GM18858 (cell line): ENCODE measurements around the gene ARHGAP24.
A peak's percentile ranks its signal among the peaks of the same experiment; 100 is the strongest.
"Not testable (repeated sequence)": the region's sequence is repeated elsewhere in the genome, so short reads cannot be mapped to it uniquely, and the experiment has no call there.

ENCODE experiments used
- ATAC-seq: cut with Tn5 transposase; IDR thresholded peaks from one replicate; pipeline ENCODE4 v1.9.1; 2021; ENCODE audit not compliant: unreplicated experiment

ARHGAP24 gene

GRCh38 chr4:85889314-85889713, 414.4 kb downstream of the ARHGAP24 start:
- no peak for ATAC-seq

DNA sequence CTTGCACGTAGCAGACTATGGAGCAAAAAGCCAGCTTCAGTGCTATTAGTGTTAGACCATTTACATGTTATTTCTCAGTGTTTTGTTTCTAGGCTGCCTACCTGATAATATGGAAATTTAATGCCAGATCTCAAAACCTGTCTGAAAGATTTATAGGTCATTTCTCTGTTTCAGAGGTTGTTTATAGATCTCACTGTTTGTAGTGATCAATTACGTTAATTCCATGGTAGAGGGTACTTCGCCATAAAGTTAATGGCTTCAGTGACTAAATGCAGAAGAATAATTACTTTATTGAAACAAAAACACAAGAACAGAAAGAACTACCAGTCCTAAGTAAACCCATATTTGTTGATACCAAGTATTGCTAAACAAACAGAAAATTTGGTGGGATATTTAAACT, 420.8 kb downstream of the ARHGAP24 start:
- no peak for ATAC-seq

DNA sequence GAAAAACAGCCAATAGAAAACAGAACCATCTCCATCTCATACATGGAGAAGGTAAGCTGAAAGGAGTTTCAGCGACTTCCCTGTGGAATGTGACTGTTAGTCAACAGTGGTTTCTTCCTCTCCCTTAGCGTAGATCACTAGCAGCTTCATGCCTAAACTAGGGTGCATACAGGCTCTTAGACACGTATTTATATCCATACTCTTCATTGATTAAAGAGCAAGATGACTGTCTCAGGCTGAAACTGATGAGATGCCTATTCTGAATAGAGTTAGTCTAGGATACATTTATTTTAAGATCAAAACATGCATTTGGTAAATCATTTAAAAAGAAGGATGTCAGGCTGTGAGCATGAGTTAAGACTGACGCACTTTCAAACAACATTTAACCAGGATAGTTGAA, 423.3 kb downstream of the ARHGAP24 start:
- no peak for ATAC-seq

DNA sequence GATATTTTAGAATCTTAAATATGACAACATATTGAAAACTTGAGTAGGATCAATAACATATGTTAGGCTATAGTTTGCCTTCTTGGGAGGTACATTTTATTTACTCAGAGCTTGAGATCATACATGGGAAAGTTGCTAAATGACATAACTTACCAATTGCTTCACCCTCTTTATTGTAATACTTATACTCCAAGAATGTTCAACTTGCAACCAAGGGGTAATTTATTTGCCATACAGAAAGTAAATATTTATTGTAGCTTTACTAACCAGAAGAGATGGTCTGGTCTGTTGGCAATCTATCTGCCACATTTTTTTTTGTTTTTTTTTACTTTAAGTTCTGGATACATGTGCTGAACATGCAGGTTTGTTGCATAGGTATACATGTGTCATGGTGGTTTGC, 426.6 kb downstream of the ARHGAP24 start:
- ATAC-seq = no peak

- ATAC-seq = not testable (repeated sequence)
Observed at GRCh38 chr4:85902647-85903046, 427.7 kb downstream of the ARHGAP24 start.

- no peak for ATAC-seq
Observed at GRCh38 chr4:85905761-85906160, 430.8 kb downstream of the ARHGAP24 start.

DNA sequence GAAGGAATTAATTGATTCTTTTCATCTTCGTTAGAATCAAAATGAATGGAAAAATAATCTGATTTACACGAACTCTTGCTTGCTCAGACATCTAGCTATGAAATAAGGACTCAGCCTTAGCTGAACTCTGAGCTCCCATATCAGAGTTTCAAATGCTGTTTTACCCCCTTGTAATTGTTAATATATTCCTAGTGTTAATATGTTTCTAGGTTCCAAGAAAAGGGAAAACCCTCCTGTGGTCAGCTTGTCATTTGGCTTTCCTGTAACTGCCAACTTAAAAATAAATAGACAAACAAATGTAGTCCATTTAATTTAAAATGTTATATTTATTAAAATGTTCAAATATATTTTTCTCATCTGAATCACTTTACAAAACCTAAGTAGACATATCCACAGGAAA, 432.1 kb downstream of the ARHGAP24 start:
- ATAC-seq = no peak

DNA sequence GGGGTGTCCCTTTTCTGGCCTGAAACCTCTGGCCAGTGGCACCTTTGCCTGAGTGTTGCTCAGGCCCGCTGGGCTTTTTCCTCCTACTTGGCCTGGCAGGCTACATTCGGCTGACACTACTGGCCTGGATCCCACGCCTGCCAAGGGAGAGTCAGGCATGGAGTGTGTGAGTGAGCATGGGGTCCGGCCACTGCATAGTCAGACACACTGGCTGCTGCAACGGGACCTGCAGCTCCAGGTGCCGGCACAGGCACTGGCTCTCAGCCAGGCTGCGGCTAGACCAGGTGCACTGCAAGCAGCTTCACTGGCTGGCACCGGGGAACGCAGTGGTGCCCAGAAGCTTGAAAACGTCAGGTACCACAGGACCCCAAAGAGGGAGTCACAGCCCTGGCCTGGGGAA, 434.9 kb downstream of the ARHGAP24 start:
- ATAC-seq = no peak

- ATAC-seq = no peak
Observed at GRCh38 chr4:85910985-85911384, 436.0 kb downstream of the ARHGAP24 start.

GRCh38 chr4:85913931-85914694, 439.2 kb downstream of the ARHGAP24 start:
- no peak for ATAC-seq

- not testable (repeated sequence) for ATAC-seq
Observed at GRCh38 chr4:85915570-85915969, 440.6 kb downstream of the ARHGAP24 start.

GRCh38 chr4:85919200-85919887, 444.4 kb downstream of the ARHGAP24 start:
- no peak for ATAC-seq

DNA sequence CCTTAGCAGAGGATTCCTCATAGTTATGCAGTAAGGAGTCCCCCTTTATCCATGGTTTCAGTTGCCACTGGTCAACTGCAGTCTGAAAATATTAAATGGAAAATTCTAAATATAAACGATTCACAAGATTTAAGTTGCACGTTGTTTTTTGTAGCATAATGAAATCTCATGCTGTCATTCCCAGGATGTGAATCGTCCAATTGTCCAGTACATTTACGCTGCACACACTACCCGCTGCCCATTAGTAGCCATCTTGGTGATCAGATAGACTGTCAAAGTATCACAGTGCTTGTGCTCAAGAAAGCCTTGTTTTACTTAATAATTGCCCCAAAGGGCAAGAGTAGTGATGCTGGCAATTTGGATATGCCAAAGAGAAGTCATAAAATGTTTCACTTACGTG, 450.1 kb downstream of the ARHGAP24 start:
- no peak for ATAC-seq

GRCh38 chr4:85928775-85929591, 454.0 kb downstream of the ARHGAP24 start:
- ATAC-seq = peak; percentile 57

GRCh38 chr4:85929961-85930665, 455.2 kb downstream of the ARHGAP24 start:
- no peak for ATAC-seq

GRCh38 chr4:85932500-85933290, 457.7 kb downstream of the ARHGAP24 start:
- ATAC-seq = no peak

DNA sequence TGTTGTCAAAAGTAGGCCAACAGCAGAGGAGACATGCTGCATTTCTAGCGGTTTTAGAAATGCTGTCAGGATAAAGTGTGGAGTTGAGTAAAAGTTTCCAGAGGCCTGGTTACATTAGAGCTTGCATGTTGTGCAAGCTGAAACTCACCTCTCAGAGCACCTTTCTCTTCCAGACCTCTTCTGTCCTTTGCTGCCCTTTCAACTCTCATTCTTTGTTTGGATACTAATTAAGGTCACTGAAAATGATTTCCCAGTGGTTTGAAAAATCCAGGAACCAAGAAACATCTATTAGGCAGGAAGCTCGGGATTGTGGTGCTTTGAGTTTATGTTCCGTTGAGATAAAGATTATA, 458.3 kb downstream of the ARHGAP24 start:
- no peak for ATAC-seq

GRCh38 chr4:85937507-85937906, 462.6 kb downstream of the ARHGAP24 start:
- no peak for ATAC-seq

GRCh38 chr4:85938062-85938461, 463.1 kb downstream of the ARHGAP24 start:
- no peak for ATAC-seq

GRCh38 chr4:85938902-85939301, 464.0 kb downstream of the ARHGAP24 start:
- ATAC-seq = no peak
